GM18861 (cell line): ENCODE data around the gene HS3ST1.

Experiments used
- ATAC-seq: cut with Tn5 transposase; IDR thresholded peaks from one replicate; pipeline ENCODE4 v1.9.1; 2021; ENCODE audit not compliant: unreplicated experiment

Gene HS3ST1

DNA sequence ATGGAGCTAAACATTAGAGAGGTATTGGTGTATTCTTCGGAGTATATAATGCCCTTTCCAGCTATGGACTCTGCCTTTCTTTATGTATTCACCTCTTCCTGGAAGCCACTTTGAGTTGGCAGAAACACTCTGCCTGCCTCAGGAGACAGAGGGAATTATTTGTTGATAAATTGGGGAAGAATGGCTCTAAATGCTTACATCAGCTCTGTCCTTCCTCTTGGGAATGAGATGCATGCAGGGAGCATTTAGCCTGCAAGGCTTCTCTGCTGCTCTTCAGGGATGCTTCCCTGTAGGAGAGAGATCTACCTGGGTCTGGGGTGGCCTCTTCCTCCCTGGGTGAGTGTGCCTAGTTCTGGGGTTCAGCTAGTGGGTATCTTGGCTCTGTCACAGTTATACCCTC is 6.9 kb upstream of the HS3ST1 start:
- no peak for ATAC-seq

DNA sequence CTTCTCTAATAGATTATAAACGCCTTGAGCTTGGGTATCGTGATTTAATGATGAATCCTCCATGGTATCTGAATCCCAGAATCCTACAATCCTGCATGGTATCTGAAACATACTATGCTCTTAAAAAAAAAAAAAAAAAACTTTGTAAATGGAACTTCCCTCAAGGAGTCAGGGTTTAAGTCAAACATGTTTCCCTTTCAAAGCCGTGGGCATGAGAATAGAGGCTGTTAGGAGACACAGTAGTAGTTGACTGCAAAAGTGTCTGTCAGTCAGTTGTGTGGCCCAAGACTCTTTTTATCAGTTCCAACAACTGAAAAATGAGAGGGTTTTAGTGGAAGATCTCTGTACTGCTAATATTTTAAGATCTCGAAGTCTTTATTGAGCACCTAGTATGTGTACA is 2.4 kb upstream of the HS3ST1 start:
- no peak for ATAC-seq

DNA sequence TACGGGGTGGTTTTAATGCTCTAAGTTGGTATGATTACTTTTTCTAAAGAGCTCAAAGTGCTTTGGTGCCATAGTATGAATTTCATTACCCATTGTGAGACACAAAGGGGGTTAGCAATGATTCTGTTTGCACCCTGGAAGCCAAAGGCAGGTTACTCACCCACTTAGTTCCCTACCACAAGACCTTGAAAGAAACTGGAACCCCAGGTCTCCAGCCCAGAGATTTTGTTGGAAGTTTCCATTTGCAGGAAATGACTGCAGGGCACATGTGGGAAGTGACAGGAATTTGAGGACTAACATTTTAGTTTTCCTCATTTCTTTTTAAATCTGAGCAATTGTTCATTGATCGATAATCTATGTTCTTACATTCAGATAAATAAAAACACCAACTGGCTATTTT is 1.8 kb upstream of the HS3ST1 start:
- no peak for ATAC-seq

DNA sequence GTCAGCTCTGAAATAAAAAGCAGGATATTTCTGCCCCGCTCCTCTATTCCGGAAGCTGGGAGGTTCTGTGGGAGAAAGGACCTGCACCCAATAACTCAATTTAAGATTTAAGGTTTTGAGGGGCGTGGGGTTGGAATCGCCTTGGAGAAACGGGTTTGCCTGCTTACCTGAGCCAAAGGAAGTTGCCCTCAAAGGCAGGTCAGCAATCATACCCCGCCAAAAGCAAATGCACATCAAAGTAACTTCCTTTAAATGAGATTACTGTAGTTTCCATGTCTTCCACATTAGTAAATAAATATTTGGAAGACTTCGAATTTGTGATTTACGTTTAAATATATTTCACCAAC is 978 bp upstream of the HS3ST1 start:
- ATAC-seq = no peak

DNA sequence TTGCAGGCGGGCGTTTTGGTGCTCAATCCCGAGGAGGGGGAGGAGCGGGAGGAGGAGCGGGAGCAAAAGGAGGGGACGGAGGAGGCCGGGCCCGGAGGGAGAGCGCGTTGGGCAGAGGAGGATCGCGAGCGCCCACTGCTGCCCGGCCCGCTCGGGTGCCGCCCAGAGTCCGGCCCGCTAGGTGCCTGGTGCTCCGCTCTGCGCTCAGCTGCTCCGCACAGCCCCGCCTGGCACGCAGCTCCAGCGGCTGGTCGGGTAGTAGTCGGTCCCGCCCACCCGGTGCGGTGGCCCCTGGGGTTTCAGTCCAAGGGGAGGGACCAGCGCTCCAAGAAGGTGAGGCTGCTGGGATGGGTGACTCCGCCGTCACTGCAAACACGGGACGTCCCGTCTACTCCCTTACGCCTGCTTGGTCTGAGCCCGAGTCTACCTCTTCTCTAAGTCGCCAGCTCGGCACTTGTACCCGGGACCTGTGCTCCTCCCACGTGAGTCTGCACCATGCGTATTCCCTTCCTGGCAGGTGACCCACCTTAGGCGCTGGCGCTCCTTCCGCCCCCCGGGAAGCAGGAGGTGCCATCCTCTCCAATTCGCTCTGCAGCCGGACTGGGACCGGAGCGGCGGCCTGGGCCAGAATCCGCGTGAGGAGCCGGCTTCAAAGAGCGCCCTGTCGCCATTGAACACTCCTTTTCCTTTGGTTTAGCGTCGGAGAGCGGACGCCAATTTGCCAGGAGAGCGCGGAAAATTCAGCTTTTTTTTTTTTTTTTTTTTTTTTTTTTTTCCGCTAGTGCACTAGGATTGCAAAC is 405 bp upstream of the HS3ST1 start:
- ATAC-seq = peak; percentile 63

DNA sequence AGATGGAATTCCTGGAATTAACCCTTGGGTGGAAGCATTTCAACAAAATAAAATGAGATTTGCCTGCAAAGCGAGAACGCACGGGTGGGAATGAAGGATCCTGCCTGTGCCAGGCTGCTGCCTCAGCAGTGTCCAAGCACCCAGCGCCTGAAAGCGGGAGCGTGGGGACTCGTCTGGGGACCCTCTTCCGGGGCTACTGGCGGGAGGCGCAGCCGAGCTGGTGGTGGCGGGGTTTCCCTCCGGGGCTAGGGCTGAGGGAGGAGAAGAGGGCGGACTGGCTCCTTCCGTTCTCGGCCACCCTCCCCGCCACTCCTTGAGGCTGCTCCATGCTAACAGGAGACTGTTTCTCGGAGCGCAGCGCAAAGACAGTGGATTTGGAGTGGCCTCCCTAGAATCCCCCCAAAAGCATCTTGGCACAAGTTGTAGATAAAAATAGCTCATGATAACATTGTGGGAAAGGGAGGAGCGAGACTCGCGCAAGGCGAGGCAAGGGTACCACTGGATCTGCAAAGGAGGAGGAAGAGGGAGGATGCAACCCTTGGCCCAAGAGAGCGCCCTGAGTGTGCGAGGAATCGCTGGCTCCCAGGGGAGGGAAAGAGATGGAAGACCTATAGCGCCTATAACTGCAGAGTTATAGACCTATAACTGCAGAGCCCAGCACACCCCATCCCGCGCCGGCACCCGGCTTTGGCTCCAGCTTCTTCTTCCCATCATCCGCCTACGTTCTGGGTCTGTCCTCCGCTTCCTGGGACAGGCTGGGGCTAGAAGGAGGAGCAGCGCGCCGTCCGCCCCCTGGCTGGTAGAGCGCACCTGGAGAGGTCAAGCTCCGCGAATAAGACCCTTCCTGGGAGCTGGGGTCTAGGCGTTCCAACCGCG is 1.3 kb downstream of the HS3ST1 start:
- no peak for ATAC-seq

DNA sequence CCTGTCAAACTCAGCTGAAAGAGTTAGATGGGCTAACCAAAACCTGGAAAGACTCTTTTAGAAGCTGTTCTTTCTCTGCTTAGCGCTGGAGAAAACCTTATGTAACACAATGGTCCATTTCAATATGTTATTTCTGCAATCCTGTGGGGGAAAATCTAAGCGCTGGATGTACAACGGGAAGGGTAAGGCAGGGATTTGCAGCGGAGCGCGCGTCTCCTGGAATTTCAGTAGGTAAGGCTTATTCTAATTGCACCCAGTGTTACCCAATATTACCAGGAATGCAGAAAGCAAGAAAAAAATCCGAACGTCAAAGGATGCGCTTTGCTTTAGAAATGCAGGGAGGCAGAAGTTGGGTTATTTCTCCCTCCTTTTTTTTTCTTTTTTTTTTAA is 2.0 kb downstream of the HS3ST1 start:
- ATAC-seq = no peak

DNA sequence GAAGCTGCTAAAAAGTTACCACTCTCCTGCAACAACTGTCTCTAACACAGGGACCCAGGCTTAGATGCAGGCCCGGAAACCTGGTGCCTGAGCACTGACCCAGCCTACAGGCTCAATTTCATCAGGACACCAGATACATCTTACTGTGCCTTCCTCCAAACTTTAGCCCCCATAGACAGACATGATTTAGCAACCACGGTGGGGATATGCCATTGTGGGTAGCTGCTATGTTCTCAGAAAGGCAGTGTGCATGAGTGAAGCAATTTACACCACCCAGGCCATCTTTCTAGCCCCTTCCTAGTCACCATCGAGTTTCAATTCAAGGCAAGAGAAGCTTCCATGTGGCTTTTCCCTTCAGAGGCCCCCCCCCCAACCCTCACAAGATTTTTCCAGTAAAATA is 2.7 kb downstream of the HS3ST1 start:
- no peak for ATAC-seq

DNA sequence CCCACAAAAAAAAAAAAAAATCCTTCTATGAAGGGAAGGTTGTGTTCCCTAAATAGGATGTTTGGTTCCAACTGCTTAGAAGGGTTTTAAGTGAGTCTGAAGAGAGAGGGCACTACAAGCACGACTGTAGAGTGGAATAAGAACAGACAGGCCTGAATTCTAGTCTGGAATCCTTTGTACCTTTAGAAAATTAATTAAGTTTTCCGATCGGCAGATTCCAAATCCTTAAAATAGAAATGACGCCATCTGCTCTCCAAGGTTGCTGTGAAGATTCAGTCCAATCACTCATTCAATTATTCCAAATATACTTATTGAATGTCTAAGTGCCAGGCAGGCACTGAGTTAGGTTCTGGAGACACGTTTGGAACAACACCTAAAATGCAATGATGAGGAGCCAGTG is 3.8 kb downstream of the HS3ST1 start:
- no peak for ATAC-seq

DNA sequence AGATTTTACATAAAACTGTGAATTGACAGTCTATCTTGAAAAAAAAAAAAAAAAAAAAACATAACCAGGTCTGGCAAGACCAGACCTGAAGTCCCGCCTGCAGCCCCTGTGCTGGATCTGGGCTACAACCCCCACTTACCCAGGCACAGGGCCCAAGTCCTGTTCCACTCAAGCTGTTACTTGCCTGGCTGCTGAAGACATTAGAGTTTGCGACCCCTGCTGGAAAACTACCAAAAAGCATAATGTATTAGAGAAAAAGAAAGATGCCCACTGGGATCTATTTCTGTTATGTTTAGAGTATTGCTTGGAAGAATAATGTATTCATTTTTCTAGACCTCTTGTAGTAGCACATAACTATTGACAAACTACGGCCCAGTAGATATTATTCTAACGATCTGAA is 4.7 kb downstream of the HS3ST1 start:
- peak; percentile 48 for ATAC-seq

DNA sequence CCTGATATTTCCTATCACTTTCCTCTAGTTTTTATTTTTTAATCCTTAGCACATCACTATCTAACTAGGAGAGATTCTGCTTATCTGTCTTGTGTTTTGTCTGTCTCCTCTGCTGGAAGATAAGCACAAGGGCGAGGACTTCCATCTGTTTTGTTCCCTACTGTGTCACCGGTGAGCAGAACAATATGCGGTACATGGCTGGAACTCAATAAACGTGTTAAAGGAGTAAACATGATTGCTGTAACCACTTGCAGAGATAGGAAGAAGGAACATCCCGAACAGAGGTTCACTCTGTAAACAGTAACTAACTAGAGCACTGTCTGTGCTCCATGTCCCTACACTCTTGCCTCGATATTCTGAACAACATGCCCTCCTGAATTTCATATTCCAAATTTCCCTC is 5.2 kb downstream of the HS3ST1 start:
- ATAC-seq = no peak

DNA sequence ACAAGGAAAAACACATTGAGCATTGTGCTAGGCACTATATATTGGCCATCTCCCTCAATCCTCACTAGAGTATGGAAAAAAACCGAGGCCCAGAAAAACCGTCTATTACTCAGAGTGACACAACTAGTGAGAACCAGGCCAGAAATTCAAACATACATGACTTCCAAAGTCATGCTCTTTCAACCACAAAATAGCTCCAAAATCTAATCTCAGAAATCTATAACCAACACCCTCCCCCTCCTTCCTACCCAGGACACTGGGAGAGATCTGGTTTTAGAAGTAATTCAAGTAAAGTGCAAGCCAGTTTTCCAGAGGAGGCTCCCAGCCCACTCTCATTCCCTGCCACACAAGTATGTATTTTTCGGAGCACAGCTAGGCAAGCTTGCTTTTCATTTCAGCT is 7.6 kb downstream of the HS3ST1 start:
- no peak for ATAC-seq

DNA sequence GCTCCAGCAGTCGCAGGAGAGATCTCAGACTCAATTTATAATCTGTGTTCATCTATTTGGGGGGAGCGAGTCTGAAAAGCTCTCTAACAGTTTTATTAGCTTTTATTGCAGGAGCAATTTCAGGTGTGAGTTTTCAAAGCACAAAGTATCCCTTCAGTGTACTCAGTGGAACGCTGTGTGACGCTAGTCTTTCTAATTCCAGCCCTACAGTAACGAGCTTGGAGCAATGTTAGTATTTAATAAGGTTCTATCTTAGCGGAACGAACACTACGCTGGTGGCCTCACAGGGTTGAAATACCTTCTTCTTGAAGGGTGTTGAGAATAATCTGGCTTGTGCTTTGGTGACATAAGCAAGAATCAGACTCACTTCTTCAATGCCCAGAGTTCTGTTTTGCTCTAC is 8.4 kb downstream of the HS3ST1 start:
- no peak for ATAC-seq

DNA sequence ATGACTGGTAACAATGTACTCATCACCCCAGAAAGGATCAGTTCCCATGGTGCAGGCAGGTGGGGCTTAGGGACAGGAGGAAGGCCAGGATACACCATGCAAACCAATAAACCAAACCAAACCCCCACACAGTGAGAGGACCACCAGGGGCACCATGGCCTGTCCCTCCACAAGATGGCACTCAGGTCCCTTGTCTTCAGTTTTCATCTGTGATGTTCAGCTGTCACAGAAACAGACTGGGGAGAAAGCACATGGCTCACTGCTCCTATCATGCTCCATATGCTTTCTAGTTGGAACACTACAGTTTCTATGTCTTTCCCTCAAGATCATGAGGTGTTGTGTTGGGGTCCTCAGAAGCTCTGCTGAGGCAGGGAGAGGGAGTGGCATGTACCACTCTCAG is 10.1 kb downstream of the HS3ST1 start:
- ATAC-seq = no peak

DNA sequence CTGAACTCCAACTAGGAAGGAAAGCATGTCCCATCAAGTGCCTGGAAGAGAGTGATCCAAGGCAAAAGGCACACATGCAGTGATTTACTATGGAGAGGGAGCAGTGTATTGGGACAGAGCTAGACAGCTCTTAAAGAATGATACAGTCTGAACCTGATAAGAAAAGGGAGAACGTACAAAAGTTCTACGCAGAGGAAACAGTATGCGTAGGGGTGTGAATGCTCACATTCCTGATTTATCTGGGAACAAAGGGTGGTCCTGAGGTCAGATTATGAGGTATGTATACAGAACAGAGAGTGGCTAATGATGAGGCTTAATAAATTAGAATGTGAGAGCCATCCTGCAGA is 12.0 kb downstream of the HS3ST1 start:
- ATAC-seq = no peak

DNA sequence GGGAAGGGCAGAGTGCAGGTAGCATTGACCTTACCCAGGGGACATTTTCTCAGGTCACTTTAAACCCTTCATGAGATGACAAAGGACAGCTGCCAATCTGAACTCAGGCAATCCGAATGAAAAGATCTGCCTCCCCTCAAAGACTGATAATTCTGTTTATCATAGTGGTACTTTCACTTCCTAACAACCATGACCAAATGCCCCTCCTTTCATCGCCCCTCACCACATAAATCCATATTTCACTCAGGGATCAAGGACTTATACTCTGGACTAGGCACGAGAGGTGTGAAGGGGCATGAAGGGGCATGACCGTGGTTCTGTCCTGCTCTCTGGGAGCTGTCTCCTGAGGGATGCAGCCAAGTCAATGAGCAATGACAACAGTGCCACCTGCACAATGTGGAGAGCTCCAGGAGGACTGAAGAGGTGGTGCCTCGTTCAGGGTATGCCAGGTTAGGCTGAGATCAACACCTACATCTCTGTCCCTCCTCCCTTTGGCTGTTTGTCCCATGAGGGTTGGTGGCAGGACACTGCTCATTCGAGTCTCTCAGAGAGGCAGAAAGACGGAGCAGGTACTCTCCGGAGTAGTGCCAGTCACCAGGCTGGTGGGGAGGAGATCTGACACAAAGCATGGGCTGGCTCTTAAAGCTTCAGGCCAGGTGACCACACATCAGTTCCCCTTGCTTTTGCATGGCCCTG is 12.5 kb downstream of the HS3ST1 start:
- peak; percentile 24 for ATAC-seq

DNA sequence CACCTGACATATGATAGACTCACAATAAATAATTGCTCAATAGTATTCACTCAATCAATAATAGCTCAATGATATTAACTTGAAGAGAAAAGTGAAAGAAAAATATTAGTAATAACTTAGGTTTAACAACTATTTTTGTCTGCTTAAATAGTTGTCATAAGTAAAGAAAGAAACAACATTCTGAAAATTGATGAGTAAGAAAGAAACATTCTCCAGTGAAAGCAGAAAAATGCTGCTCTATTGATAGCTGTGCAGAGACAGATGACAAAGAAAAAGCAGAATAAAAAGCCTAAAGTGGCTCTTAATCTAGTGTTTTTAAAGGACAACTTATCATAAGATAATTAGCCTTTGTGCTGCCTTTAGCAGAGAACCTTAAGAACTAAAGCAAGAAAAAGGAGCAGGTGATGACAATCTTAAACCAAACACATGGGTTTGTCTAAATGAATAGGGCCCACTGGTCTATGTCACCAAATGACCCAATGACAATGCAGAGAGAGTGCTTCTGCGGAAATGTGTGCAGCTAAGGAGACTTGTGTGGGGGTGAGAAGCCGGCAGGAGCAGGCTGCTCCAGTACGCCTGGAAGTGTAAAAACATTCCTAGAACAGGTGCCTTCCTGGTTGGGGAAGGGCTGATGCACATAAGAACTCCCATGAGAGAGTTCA is 13.2 kb downstream of the HS3ST1 start:
- ATAC-seq = peak; percentile 75

DNA sequence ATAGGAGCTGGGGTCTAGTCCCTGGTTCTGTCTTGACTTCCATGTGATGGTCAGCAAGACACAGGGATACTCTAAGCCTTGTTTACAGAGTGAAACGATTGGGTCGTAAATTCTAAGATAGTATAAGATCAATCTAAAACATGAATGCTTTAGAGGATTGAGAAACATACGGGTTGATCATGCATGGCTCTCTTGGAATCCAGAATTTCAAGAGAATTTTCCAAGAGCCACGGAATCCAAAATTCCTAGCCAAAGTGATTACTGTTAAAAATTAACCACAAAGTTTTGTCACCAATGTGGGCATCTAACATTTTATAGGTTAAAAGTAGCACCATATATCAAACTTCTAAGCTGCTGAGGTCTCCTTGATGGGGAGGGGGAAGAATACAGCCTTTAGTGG is 16.5 kb downstream of the HS3ST1 start:
- ATAC-seq = no peak

DNA sequence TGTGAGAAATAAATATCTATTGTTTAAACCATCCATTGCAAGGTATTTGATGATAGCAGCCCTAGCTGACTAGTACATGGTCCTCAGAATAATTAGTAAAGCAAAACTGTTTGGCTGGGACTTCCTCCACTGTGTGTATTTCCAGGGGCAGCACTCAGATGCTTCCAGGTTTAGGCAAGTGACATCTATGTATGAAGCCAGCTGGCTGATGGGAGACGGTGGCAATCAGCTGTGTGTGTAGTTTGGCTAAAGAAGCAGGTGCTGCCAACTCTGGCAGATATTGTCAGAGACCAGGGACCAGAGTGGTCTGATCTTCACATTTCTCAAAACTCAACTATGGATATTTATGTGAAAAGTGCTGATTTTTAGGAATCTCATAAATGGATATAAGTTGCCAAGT is 19.1 kb downstream of the HS3ST1 start:
- ATAC-seq = no peak

DNA sequence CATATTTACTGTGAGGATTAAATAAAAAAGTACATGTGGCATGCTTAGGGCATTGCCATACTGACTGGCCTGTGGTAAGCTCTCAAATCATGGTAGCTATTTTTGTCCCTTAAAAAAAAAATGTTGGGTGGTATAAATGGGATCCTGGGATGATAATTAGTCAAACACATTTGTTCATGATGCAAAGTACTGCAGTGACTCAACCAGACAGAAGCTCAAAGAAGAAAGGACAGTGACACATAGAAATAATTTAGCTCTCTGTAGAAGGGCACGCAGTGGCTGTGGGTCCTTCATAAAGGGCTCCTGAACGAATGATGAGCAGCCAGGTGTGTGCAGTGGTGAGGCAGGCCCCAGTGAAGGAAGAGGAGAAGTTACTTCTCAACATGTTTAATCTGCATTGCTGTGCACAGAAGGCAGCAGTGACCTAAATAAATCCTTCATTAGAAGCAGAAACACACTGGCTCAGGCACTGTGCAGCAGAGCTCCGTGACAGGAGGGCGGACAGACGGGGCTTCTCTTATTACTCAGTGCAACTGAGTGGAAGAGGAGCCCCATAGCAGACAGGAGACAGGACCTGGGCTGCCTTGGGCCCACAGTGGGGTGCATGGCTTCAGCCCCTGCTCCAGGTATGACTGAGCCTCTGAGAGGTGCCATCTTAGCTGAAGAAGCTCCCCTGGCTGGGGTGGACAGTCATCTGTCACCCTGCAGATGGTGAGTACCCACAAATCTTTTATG is 20.3 kb downstream of the HS3ST1 start:
- no peak for ATAC-seq

DNA sequence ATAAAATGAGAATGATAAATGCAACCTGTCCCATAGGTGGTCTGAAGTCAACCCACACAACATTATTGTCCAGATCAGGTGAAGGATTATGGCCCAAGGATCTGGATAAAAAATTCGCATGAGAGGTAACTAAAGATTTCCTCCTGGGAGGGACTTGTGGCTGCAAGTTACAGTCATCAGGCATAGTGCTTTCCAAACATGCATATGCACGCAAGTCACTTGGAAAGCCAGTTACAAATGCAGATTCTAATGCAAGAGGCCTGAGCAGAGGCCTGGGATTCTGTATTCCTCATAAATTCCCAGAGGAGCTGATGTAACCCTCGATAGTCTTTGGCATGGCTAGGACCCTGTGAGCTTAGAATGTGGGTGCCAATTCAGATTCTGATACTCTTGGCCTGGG is 21.1 kb downstream of the HS3ST1 start:
- ATAC-seq = no peak
